CD4-positive, alpha-beta T cell treated with Interleukin-15 for 4 hours (primary cell): ENCODE results near the gene SNRNP48.

Experiments used
- DNase-seq: peaks from one replicate; pipeline ENCODE4 v3.0.0-alpha.2; 2020; ENCODE audit warnings: low spot score

The SNRNP48 gene

DNA sequence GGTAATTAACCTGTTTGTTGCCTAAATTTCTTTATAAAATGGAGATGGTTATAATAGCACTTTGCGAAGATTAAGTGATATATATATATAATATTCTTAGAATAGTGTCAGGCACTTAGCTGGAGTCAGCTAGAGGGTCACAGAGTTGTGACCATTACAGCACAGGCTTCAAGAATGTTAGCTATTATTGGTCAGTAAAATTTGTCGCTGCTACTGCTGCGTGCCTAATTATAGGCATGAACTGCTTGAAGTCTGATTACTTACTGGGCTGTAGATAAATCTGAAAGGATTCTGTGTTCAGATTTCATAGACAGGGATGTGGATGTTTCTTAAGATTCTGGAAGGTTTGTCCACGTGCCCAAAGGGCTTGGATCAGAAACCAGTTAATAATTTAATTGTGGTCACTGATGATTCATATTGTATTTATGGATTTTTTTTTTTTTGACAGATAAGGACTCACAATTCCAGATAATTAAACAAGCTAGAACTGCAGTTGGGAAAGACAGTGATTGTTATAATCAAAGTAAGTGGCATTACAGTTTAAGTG lies 4.7 kb downstream of the SNRNP48 start:
- DNase-seq: no peak

DNA sequence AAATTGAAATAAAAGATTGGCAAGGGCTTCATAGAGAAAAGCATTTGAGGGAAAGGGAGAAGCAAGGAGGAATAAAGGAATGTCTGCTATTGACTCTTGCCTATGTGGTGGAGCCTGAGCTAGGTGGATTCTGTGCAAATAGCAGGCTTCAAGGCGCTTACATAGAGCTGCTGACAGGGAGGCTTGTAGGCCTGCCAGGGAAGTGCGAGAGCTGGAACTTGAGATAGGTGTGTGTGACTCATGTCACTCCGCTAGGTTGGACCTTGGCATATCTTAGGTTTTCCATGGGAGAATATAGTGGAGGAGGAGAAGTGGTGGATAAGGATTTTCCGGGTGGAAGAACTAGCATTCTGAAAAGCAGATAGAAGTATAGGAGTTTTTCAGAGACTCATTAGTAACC lies 14.0 kb downstream of the SNRNP48 start:
- DNase-seq: no peak

GRCh38 chr6:7604506-7604905 lies 14.5 kb downstream of the SNRNP48 start:
- no peak for DNase-seq

- peak; percentile 41 for DNase-seq
These were observed 25.8 kb downstream of the SNRNP48 start for GRCh38 chr6:7615611-7616383.

- no peak for DNase-seq
These were observed 28.1 kb downstream of the SNRNP48 start for GRCh38 chr6:7617801-7618764.

- no peak for DNase-seq
These were observed 31.8 kb downstream of the SNRNP48 start for GRCh38 chr6:7621761-7622160.

GRCh38 chr6:7624796-7625710 lies 35.1 kb downstream of the SNRNP48 start:
- no peak for DNase-seq

DNA sequence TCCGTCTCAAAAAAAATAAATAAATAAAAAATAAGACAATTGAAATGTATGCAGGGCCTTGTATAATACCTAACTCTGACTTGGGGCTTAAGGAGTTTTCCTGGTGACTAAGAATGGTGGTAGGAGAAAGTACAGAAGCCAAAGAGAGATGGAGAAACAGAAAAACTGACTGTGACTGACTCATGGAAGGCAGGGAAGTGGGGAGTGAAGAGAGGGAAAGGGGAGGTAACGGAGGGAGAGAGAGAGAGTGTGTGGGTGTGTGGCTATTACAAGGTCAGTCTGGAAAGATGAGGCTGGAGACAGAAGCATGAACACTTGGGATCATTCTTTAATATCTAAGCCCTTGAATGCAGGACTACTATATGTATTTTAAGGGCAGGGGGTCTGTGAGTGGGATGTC lies 38.5 kb downstream of the SNRNP48 start:
- DNase-seq: no peak

DNA sequence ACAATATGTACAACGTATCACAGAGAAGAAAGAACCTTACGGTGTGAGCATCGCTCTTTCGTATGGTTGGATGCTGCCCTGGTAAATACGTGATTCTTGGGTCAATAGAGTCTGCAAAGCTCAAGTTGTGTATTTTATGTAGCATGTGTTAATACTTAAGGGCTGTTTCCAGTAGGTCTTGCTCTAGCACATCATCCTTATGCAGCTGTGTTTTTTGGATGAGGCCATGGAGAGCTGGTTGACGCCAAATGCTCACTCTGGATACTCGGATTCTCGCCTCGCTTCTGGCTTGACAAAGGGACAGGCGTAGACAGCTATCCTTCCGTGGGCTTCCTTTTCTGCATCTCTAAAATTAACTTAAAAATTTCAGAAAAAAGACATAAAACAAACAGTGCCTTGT lies 38.9 kb downstream of the SNRNP48 start:
- DNase-seq: no peak

DNA sequence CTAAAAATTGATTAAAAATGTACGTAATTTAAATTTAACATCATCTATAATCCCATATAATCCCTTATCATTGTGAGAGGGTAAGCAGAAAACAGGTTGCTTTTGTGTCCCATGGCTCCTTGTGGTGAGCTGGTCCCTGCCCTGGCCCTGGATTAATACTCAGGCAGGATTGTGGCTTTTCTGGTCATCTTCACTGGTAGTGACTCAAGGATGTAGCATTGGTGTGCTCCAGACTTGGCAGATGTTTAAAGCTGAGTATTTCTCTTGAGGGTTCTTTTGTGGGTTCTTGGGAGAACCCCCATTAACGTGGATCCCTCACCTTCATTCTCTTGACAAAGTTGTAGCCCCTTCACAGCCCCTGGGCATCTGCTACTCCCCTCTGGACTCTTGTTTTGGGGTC lies 39.3 kb downstream of the SNRNP48 start:
- no peak for DNase-seq

DNA sequence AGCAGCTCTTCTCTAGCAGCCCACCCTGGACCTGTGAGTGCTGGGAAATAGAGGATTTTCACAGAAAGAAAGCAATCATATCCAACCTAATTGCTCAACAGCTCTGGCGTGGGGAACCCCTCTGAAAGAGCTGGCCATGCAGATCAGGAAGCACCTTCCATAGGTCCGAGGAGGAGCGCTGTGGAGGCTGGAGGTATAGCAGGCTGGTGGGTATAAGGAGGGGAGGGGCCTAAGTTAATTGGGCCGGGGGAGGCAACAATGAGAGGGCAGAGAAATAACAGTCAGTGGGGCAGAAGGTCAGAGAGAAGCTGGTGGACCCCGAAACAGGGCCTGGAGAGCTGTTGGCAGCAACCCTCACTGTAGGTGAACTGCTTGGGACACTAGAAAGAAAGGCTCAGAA lies 40.8 kb downstream of the SNRNP48 start:
- no peak for DNase-seq

GRCh38 chr6:7631466-7631865 lies 41.5 kb downstream of the SNRNP48 start:
- no peak for DNase-seq

DNA sequence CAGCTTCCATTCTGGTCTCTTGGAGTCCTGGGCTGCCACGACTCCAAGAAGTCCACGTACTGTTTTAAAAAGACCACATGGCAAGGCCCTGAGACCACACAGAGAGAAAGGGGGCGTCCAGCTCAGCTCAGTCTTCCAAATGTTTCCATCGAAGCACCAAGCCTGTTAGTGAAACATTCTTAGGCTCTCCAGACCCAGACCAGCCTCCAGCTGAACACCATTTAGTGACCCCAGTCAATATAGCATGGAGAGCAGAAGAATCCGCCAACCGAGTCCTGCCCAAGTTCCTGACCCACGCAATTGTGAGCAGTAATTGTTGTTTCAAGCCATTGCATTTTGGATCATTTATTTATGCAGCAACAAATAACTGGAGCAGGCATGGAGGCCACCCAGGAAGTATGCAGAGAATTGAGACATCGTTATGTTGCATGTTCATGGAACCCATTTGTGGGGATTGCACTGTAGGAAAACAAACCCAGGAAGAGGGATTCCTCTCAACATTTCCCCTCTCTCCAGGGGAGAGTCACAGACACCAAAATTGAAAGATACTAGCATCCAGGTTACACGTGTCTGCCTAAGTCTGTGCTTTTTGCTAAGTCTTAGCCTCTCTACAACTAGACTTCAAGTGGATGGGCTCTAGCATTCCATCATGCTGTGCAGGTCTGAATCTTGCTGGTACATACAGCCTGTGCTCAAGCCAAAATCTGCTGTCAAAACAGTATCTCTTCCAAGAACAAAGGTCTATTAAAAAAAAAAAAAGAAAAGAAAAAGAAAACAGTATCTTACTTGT lies 42.7 kb downstream of the SNRNP48 start:
- DNase-seq: no peak

DNA sequence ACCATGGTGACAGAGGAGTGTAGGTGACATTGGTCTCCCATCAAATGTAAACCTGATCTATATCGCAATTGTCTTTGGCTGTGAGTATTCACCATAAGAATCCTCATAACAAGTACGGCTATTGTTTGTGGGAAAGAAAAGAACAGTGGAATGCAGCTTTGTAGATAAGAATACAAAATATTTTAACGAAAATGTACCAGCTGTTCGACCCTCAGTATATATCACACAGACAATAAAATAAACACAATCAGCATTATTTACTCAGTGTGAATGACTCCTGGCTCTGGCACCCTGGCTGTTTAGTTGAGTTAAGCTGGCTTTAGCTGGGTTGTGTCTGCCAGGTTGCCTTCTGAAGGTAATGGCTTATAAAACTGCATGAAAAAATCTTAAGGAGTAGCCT lies 43.4 kb downstream of the SNRNP48 start:
- DNase-seq: no peak

GRCh38 chr6:7636151-7636550 lies 46.2 kb downstream of the SNRNP48 start:
- no peak for DNase-seq

DNA sequence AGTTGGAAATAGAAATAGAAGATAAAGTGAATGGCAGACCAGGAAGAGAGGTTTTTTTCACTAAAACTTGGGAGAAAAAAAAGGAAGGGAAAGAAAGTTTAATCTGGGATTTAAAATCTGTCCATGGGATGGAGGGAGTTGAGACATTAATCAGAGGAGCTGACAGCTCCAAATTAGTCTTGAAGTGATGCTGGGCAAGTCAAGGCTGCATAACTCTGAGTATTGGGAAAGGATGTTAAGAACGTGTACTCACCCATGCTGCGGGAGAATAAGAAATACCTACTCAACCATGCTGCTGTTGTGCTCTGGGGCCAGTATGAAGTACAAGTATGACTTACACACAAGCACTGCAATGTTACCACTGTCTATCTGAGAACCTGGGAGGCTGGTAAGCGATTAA lies 47.5 kb downstream of the SNRNP48 start:
- DNase-seq: no peak

- no peak for DNase-seq
These were observed 49.4 kb downstream of the SNRNP48 start for GRCh38 chr6:7639427-7639826.

DNA sequence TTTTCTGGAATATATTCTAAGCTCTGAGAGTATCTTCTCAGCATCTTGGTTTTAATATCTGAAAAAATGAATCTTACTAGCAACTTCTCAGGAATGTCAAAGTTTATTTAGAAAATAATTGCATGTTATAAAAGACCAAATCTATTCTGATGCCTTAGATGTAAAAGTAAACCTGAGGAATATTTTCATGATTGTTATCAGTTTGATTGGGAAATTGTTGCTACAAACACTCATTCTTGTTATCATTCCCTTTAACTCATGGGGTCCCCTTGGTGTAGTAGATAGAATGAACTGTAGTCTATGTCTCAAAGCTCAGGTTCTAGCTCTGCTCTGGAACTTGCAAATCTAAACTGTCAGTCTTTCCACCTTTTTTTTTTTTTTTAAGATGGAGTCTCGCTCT lies 50.0 kb downstream of the SNRNP48 start:
- DNase-seq: no peak

DNA sequence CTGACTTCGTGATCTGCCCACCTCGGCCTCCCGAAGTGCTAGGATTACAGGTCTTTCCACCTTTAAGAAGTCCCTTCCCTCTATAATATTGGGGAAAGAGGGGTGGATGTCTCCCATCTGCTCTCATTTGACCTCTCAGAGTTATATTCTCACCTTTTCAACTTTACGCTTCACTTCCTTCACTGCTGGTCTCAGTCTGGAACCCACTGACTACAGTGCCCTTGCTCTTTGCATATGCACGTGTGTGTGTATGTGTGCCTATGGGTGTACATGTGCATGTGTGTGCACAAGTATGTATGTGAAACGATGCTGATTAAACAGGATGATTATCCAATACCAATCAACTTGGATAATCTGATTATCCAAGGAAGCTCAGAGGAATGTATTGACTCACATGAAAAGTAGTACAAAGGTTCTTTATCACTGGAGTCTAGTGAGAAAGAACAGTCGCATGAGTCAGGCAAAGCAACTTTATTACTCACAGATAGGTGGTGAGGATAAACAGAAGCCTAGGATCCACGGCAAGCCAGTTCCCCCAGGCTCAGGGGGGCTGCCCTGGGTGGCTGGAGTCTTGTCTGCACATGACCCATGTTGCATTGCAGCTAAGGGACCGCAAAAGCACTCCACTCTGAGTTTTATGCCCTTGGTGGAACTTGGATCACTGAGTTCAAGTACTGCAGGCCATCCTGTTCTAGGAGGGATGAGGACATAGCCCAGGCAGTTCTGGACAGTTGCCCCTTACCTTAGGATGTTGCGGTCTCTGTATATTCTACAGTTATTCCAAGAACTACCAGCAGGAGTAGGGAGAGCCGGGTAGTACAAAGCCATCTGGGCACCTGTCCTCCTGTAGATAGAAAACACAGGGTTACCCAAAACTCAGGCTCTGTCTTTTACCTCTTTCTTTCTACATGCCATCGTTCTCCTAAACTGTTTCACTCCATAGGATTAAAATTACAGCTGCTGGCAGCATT lies 50.9 kb downstream of the SNRNP48 start:
- DNase-seq: no peak

- DNase-seq: no peak
These were observed 52.8 kb downstream of the SNRNP48 start for GRCh38 chr6:7642791-7643190.
